Coronary artery (tissue), 2 donors: ENCODE data around the gene TRPM4.
"Not testable (repeated sequence)": the region's sequence is repeated elsewhere in the genome, so short reads cannot be mapped to it uniquely, and the experiment has no call there.

ENCODE experiments used
- DNase-seq: peaks from one replicate; pipeline ENCODE4 v3.0.0-alpha.2; 2017; ENCODE audit warnings: low spot score
- H3K27ac ChIP-seq, 2 donors: fragments of 200-600 bp; sonication (generic); one replicate each; pipeline ENCODE4 v1.5.1; 2016 to 2019
- H3K4me3 ChIP-seq: fragments of 200-600 bp; sonication (generic); 2 replicates; pipeline ENCODE4 v1.5.1; 2016; ENCODE audit warnings: mild to moderate bottlenecking, moderate library complexity
- CTCF ChIP-seq: fragments of 200-600 bp; sonication (generic); IDR thresholded peaks from one replicate; pipeline ENCODE4 v1.5.1; 2019; ENCODE audit warnings: antibody characterized with exemption

The TRPM4 gene

GRCh38 chr19:49140951-49141350, 16.6 kb upstream of the TRPM4 start:
- DNase-seq = no peak
- Histone ChIP-seq H3K4me3 (no peak overlapping the region), H3K27ac (no peak overlapping the region)
- no peak for TF ChIP-seq CTCF

- Histone ChIP-seq H3K4me3 (no peak overlapping the region), H3K27ac (no peak overlapping the region)
- TF ChIP-seq CTCF = no peak
- no peak for DNase-seq
These were observed 16.2 kb upstream of the TRPM4 start for GRCh38 chr19:49141352-49141751.

GRCh38 chr19:49142866-49143335, 14.7 kb upstream of the TRPM4 start:
- TF ChIP-seq CTCF = no peak
- peak; percentile 92 for DNase-seq
- Histone ChIP-seq H3K27ac (no peak overlapping the region), H3K4me3 (peak overlapping the region; percentile 77)

GRCh38 chr19:49145573-49146407, 11.8 kb upstream of the TRPM4 start:
- TF ChIP-seq CTCF = peak; percentile 92
- DNase-seq = no peak
- Histone ChIP-seq H3K4me3 (peak overlapping the region; percentile 67), H3K27ac (peak overlapping the region in 1 of 2 donors; percentile 78)

- not testable (repeated sequence) for DNase-seq
- peak overlapping the region in 1 of 2 donors; percentile 78 for H3K27ac ChIP-seq
These were observed 11.2 kb upstream of the TRPM4 start for GRCh38 chr19:49146408-49146770.

GRCh38 chr19:49148044-49148682, 9.4 kb upstream of the TRPM4 start:
- peak overlapping the region in 1 of 2 donors; percentile 94 for H3K27ac ChIP-seq
- no peak for TF ChIP-seq CTCF
- DNase-seq = no peak
- H3K4me3 ChIP-seq = peak overlapping the region; percentile 92

More at GRCh38 chr19:49146408-49146770, 11.2 kb upstream of the TRPM4 start:
- peak overlapping the region; percentile 67 for H3K4me3 ChIP-seq

GRCh38 chr19:49148784-49149651, 8.6 kb upstream of the TRPM4 start:
- no peak for TF ChIP-seq CTCF
- Histone ChIP-seq H3K27ac (peak overlapping the region; percentile 68 to 94), H3K4me3 (peak overlapping the region; percentile 92)
- peak; percentile 96 for DNase-seq
